Measurements from ENCODE around the gene CROCC2.

DNA sequence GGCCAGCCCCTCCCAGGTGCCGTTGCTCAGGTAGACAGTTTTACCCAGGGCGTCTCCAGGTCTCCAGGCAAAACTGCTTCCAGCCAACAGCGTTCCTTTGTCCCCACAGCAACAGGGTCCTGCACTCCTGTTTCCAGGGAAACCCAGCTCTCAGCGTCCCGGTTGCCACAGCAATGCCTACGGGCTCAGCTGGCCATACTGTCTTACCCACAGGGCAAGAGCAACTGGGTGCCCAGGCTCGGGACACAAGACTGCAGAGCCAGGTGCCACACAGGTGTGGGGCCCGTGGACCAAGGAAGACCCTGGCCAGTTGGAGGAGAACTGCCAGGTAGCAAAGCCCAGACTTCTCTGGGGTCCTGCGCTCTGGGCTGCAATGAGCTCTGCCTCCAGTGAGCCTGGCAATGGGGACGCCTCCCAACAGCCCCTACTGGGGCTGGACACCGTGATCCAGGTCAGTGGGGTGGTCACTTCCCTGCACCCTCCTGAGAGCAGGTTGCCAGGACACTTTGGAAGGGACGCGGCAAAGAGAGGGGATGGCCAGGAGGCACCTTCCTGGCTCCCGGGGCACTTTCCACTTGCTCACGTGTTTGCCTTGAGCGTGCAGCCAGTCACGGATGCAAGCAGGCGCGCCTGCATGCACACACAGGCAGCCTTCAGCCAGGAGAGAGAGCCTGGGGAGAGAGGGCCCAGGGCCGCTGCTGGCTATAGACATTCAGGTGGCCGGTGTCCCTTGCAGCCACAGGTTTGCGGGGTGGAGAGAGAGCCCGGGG, at the start of gene CROCC2:
- TF ChIP-seq, protein P1, sequence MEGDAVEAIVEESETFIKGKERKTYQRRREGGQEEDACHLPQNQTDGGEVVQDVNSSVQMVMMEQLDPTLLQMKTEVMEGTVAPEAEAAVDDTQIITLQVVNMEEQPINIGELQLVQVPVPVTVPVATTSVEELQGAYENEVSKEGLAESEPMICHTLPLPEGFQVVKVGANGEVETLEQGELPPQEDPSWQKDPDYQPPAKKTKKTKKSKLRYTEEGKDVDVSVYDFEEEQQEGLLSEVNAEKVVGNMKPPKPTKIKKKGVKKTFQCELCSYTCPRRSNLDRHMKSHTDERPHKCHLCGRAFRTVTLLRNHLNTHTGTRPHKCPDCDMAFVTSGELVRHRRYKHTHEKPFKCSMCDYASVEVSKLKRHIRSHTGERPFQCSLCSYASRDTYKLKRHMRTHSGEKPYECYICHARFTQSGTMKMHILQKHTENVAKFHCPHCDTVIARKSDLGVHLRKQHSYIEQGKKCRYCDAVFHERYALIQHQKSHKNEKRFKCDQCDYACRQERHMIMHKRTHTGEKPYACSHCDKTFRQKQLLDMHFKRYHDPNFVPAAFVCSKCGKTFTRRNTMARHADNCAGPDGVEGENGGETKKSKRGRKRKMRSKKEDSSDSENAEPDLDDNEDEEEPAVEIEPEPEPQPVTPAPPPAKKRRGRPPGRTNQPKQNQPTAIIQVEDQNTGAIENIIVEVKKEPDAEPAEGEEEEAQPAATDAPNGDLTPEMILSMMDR (conservative IDR thresholded peaks at IDR 0.05; ENCODE audit: low read length) = no peak
- TF ChIP-seq EZH2phosphoT487 (IDR thresholded peaks at IDR 0.05; ENCODE audit: borderline replicate concordance, low read depth, low read length) = no peak
